ENCODE results near the gene GNB1. TPM values are rescaled to one million over a fixed set of nuclear protein-coding genes. Genes with fewer than 3 reads are reported as not detected.
"Not testable (repeated sequence)": the region's sequence is repeated elsewhere in the genome, so short reads cannot be mapped to it uniquely, and the experiment has no call there.

GNB1 gene
- polyA plus RNA-seq, 3 donors: 41.9 to 357 (median 111) TPM

- Histone ChIP-seq H3K4me3 (replicated peaks in 1 of 3; ENCODE audit: low read depth in 2 of 3, low read length in 3 of 3) (no peak overlapping the region), H3K79me2 (ENCODE audit: insufficient read depth, low read length) (peaks cover 23% of the 10 kb centered on the region), H3K27me3 (ENCODE audit: control insufficient read depth in 2 of 2, insufficient read depth in 2 of 2, low read length in 2 of 2) (no peaks in the 10 kb centered on the region), H3K9ac (ENCODE audit: insufficient read depth, low read length, poor library complexity, severe bottlenecking) (no peak overlapping the region), H4K20me1 (ENCODE audit: insufficient read depth, low read length) (peaks cover 54% of the 10 kb centered on the region), H3K27ac (ENCODE audit: low read depth in 1 of 2, low read length in 2 of 2) (peak overlapping the region in 1 of 2 donors; percentile 26), H3K36me3 (replicated peaks in 1 of 2; ENCODE audit: control insufficient read depth in 1 of 2, insufficient read depth in 2 of 2, low read length in 2 of 2) (peaks cover 47 to 53% of the 10 kb centered on the region in 2 donors), H3K9me3 (replicated peaks in 1 of 2; ENCODE audit: control insufficient read depth in 1 of 2, insufficient read depth in 1 of 2, low read length in 2 of 2) (no peaks in the 10 kb centered on the region), H3K4me2 (replicated peaks; ENCODE audit: extremely low read depth, low read length, poor library complexity, severe bottlenecking) (no peak overlapping the region), H2AFZ (ENCODE audit: insufficient read depth, low read depth, low read length, poor library complexity, severe bottlenecking) (no peak overlapping the region), H3K4me1 (ENCODE audit: control insufficient read depth in 1 of 2, insufficient read depth in 2 of 2, low read length in 2 of 2) (no peaks in the 10 kb centered on the region)
- Mint-ChIP-seq H3K27me3 (ENCODE audit: low read depth in 3 of 3) (peaks cover 0 to 2% (median 0%) of the 10 kb centered on the region in 3 donors), H3K4me3 (no peak overlapping the region), H3K36me3 (peaks cover 40 to 50% of the 10 kb centered on the region in 2 donors), H3K4me1 (peaks cover 5% of the 10 kb centered on the region), H3K9me3 (no peaks in the 10 kb centered on the region), H3K27ac (peak overlapping the region in 3 of 7 donors; percentile 31 to 57 (median 35))
- TF ChIP-seq CTCF (IDR thresholded peaks at IDR 0.05): no peak
- intact Hi-C loops (cut with micrococcal nuclease): no loop called here
- 94% methylated on average over 11 of the region's 11 CpGs for WGBS (ENCODE audit: insufficient coverage)
- no peak for DNase-seq
Measured at GRCh38 chr1:1752190-1752589, 138.7 kb downstream of the GNB1 start.

DNA sequence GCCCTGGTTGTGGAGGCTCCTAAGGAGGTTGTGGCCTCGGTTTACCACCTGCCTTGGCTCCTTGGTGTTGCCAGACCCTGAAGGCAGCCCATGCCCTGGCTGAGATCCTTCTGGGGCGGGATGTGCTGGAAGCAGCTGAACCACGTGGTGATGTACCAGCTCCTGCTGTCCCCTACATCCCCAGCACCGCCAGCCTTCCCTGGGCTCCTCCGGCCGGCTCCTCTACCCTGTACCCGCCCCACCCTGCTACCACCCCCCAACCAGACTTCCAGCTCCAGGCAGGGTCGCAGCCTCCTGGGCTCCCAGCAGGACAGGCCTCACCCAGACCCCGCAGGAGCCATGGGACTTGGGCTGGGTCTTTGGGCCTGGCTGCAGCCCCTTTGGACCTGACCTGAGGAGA lies 140.9 kb downstream of the GNB1 start:
- H3K9me3 ChIP-seq (replicated peaks in 1 of 2; ENCODE audit: control insufficient read depth in 1 of 2, insufficient read depth in 1 of 2, low read length in 2 of 2); H3K4me2 ChIP-seq (replicated peaks; ENCODE audit: extremely low read depth, low read length, poor library complexity, severe bottlenecking); H3K27me3 Mint-ChIP-seq (ENCODE audit: low read depth in 3 of 3); H3K4me1 Mint-ChIP-seq; H3K79me2 ChIP-seq (ENCODE audit: insufficient read depth, low read length); DNase-seq; H3K27me3 ChIP-seq (ENCODE audit: control insufficient read depth in 2 of 2, insufficient read depth in 2 of 2, low read length in 2 of 2); H3K4me3 Mint-ChIP-seq; H3K4me3 ChIP-seq (replicated peaks in 1 of 3; ENCODE audit: low read depth in 2 of 3, low read length in 3 of 3); H3K27ac ChIP-seq (ENCODE audit: low read depth in 1 of 2, low read length in 2 of 2); H3K27ac Mint-ChIP-seq; H2AFZ ChIP-seq (ENCODE audit: insufficient read depth, low read depth, low read length, poor library complexity, severe bottlenecking); H3K9ac ChIP-seq (ENCODE audit: insufficient read depth, low read length, poor library complexity, severe bottlenecking); H3K9me3 Mint-ChIP-seq; H3K4me1 ChIP-seq (ENCODE audit: control insufficient read depth in 1 of 2, insufficient read depth in 2 of 2, low read length in 2 of 2): not testable (repeated sequence)
- Histone ChIP-seq H4K20me1 (ENCODE audit: insufficient read depth, low read length) (peaks cover 31% of the 10 kb centered on the region), H3K36me3 (replicated peaks in 1 of 2; ENCODE audit: control insufficient read depth in 1 of 2, insufficient read depth in 2 of 2, low read length in 2 of 2) (peaks cover 25 to 30% of the 10 kb centered on the region in 2 donors)
- 89% methylated on average over 5 of the region's 9 CpGs for WGBS (ENCODE audit: insufficient coverage)
- intact Hi-C loops (cut with micrococcal nuclease): loop anchor here (10.0 kb wide), 1 partner anchor 55 kb away; the partner anchor contains the start of gene SLC35E2B (in 2 of the 2)
- H3K36me3 Mint-ChIP-seq: peaks cover 21 to 29% of the 10 kb centered on the region in 2 donors
